ENCODE measurements around the gene TMEM214.

TMEM214 gene

DNA sequence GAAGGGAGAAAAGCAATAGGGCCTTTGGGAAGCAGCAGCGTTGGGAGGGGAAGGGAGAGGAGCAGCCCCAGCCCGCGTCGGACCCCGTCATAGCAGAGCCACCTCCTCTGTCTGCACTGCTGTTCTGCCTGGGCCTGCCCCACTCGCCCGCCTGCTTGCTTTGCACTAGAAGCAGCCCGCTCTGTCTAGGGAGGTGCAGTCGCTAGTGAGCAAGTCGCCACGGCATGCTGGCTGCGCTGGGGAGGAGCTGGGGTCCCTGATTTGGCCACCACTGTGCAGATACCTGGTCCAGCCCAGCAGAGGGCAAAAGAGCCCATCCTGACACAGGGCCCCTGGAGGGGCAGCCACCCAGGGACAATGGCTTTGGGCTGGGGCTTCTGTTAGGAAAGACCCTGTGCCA lies 8.0 kb upstream of the TMEM214 start:
- Histone ChIP-seq H3K27ac (ENCODE audit: poor library complexity, severe bottlenecking) (no peak overlapping the region), H3K9me3 (ENCODE audit: severe bottlenecking) (no peaks in the 10 kb centered on the region), H3K36me3 (ENCODE audit: low read depth) (peaks cover 7% of the 10 kb centered on the region; the same call in 1 of the 2 replicates), H3K4me1 (ENCODE audit: insufficient read depth, poor library complexity, severe bottlenecking) (no peaks in the 10 kb centered on the region), H3K4me3 (ENCODE audit: severe bottlenecking) (no peak overlapping the region), H3K27me3 (ENCODE audit: insufficient read depth, poor library complexity, severe bottlenecking) (no peaks in the 10 kb centered on the region)
- no peak for ATAC-seq (ENCODE audit: low read depth)
- no peak for DNase-seq (ENCODE audit: low spot score)
- TF ChIP-seq, protein P1, sequence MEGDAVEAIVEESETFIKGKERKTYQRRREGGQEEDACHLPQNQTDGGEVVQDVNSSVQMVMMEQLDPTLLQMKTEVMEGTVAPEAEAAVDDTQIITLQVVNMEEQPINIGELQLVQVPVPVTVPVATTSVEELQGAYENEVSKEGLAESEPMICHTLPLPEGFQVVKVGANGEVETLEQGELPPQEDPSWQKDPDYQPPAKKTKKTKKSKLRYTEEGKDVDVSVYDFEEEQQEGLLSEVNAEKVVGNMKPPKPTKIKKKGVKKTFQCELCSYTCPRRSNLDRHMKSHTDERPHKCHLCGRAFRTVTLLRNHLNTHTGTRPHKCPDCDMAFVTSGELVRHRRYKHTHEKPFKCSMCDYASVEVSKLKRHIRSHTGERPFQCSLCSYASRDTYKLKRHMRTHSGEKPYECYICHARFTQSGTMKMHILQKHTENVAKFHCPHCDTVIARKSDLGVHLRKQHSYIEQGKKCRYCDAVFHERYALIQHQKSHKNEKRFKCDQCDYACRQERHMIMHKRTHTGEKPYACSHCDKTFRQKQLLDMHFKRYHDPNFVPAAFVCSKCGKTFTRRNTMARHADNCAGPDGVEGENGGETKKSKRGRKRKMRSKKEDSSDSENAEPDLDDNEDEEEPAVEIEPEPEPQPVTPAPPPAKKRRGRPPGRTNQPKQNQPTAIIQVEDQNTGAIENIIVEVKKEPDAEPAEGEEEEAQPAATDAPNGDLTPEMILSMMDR (IDR thresholded peaks at IDR 0.05; ENCODE audit: poor library complexity, severe bottlenecking), result no peak

DNA sequence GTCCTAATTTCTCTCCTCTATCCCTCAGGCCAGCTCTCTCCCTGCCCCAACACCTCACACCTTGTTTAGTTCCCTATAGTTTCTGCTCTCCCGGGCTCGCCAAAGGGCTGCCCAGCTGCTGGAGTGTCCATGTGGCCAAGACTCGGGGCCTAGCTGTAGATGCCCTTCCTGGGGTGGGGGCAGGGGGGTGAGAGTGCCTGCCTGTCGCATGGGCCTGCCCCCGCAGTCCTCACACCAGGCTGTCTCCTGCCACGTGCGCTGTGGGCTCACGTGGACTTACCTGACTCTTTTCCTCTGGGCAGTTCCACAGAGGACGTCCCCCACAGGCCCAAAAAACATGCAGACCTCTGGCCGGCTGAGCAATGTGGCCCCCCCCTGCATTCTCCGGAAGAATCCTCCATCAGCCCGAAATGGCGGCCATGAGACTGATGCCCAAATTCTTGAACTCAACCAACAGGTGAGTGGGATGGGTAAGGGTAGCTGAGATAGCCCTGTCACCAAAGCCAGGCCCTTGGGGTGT lies 7.4 kb upstream of the TMEM214 start:
- H3K4me1 ChIP-seq (ENCODE audit: insufficient read depth, poor library complexity, severe bottlenecking), result no peaks in the 10 kb centered on the region
- peaks cover 11% of the 10 kb centered on the region; the same call in 1 of the 2 replicates for H3K36me3 ChIP-seq (ENCODE audit: low read depth)
- H3K27ac ChIP-seq (ENCODE audit: poor library complexity, severe bottlenecking), result no peak overlapping the region
- no peak for DNase-seq (ENCODE audit: low spot score)
- no peak for ATAC-seq (ENCODE audit: low read depth)
- H3K27me3 ChIP-seq (ENCODE audit: insufficient read depth, poor library complexity, severe bottlenecking), result no peaks in the 10 kb centered on the region
- TF ChIP-seq, protein P1 (IDR thresholded peaks at IDR 0.05; ENCODE audit: poor library complexity, severe bottlenecking), result no peak
- H3K4me3 ChIP-seq (ENCODE audit: severe bottlenecking), result no peak overlapping the region
- H3K9me3 ChIP-seq (ENCODE audit: severe bottlenecking), result no peaks in the 10 kb centered on the region

DNA sequence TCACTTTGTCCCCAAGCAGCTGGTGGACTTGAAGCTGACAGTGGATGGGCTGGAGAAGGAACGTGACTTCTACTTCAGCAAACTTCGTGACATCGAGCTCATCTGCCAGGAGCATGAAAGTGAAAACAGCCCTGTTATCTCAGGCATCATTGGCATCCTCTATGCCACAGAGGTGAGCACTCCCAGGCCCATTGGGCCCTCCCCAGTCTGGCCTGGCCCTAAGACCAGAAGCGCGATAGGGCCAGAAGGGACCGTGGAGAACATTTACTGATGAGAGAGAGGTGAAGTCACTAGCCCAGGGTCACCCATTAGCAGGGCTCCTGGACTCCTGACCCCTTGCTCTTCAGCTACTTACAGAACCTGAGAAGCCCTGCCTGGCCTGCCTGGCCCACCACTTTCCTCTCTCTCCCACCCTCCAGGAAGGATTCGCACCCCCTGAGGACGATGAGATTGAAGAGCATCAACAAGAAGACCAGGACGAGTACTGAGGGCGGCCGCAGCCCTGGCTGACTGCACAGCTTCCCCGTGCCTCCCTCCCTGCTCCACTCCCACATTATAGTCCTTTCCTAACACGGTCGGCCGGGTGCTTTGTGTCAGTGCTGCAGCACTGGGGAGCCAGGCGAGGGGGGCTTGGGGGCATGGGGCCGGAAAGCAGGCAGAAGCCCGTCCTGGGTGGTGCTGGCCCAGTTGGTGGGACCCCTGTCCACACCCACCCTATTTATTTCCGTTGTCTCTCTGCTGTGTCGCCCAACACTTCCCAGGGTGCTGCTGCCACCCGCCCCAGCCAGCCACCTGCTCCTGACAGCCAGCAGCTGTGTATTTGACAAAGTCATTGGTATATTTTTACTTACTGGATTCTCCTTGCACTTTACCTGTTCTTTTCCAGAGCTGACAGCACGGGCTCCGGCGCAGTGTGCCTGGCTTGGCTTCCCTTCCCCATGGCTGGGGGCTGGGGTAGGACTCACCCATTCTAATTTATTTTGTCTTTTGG lies 6.6 kb upstream of the TMEM214 start:
- H3K9me3 ChIP-seq (ENCODE audit: severe bottlenecking), result no peaks in the 10 kb centered on the region
- TF ChIP-seq, protein P1 (IDR thresholded peaks at IDR 0.05; ENCODE audit: poor library complexity, severe bottlenecking), result no peak
- DNase-seq (ENCODE audit: low spot score) (no peak), ATAC-seq (ENCODE audit: low read depth) (no peak)
- H3K36me3 ChIP-seq (ENCODE audit: low read depth), result peaks cover 13% of the 10 kb centered on the region
- H3K27me3 ChIP-seq (ENCODE audit: insufficient read depth, poor library complexity, severe bottlenecking), result no peaks in the 10 kb centered on the region
- no peaks in the 10 kb centered on the region for H3K4me1 ChIP-seq (ENCODE audit: insufficient read depth, poor library complexity, severe bottlenecking)
- no peak overlapping the region for H3K4me3 ChIP-seq (ENCODE audit: severe bottlenecking)
- H3K27ac ChIP-seq (ENCODE audit: poor library complexity, severe bottlenecking), result no peak overlapping the region

DNA sequence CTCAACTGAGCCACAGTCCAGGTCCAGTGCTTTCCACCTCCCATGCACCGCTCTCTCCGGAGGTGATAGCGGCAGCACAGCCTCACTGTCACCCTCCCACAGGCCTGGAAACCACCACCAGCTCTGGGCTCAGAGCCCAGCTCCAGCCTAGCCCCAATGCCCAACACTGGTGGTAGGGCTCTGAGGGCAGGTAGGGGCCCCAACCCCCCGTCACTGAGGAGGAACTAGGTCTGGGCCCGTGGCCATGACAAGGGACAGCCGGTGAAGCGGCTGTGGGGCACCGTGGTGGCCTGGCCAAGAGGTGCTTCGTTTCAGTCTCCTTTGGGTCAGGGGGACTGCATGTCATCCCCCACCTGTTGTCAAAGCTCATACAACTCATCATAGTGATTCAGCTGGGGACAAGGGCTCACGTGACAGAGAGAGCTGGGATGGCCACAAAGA lies 5.5 kb upstream of the TMEM214 start:
- H3K36me3 ChIP-seq (ENCODE audit: low read depth), result peaks cover 17% of the 10 kb centered on the region
- no peaks in the 10 kb centered on the region for H3K4me1 ChIP-seq (ENCODE audit: insufficient read depth, poor library complexity, severe bottlenecking)
- H3K9me3 ChIP-seq (ENCODE audit: severe bottlenecking), result no peaks in the 10 kb centered on the region
- no peak overlapping the region for H3K27ac ChIP-seq (ENCODE audit: poor library complexity, severe bottlenecking)
- no peak for DNase-seq (ENCODE audit: low spot score)
- H3K27me3 ChIP-seq (ENCODE audit: insufficient read depth, poor library complexity, severe bottlenecking), result no peaks in the 10 kb centered on the region
- H3K4me3 ChIP-seq (ENCODE audit: severe bottlenecking), result no peak overlapping the region
- ATAC-seq (ENCODE audit: low read depth), result no peak
- TF ChIP-seq, protein P1 (IDR thresholded peaks at IDR 0.05; ENCODE audit: poor library complexity, severe bottlenecking), result no peak
